Ramos (cell line): ENCODE data around the gene ADPRS.

Experiments
- in situ Hi-C: fragments of 300-500 bp; cut with MboI; formaldehyde crosslinking; loops from one replicate; pipeline ENCODE4 v1.14.3; 2022; ENCODE audit warnings: low sequenced_read_pairs; ENCODE audit not compliant: unreplicated experiment

The ADPRS gene

GRCh38 chr1:36086529-36087232 is 2.0 kb upstream of the ADPRS start:
- in situ Hi-C loops, result no loop called here

GRCh38 chr1:36087233-36088123 is 1.2 kb upstream of the ADPRS start:
- in situ Hi-C loops, result no loop called here

GRCh38 chr1:36088265-36088576 is 471 bp upstream of the ADPRS start:
- in situ Hi-C loops, result no loop called here

- in situ Hi-C loops, result no loop called here
Measured at GRCh38 chr1:36089393-36090121, 865 bp downstream of the ADPRS start.

- in situ Hi-C loops, result no loop called here
Measured at GRCh38 chr1:36091141-36091540, 2.4 kb downstream of the ADPRS start.

DNA sequence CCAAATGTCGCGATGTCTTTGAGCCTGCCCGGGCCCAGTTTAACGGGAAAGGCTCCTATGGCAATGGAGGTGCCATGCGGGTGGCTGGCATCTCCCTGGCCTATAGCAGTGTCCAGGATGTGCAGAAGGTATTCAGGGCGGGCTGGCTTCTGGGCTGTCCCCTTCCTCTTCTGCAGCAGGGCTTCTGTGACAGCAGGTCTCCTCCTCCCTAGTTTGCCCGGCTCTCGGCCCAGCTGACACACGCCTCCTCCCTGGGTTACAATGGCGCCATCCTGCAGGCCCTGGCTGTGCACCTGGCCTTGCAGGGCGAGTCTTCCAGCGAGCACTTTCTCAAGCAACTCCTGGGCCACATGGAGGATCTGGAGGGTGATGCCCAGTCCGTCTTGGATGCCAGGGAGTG is 3.0 kb downstream of the ADPRS start:
- in situ Hi-C loops, result no loop called here

- in situ Hi-C loops, result no loop called here
Measured at GRCh38 chr1:36092166-36092797, 3.6 kb downstream of the ADPRS start.

- in situ Hi-C loops, result no loop called here
Measured at GRCh38 chr1:36092798-36093185, 4.1 kb downstream of the ADPRS start.

GRCh38 chr1:36093226-36093625 is 4.5 kb downstream of the ADPRS start:
- in situ Hi-C loops, result no loop called here

DNA sequence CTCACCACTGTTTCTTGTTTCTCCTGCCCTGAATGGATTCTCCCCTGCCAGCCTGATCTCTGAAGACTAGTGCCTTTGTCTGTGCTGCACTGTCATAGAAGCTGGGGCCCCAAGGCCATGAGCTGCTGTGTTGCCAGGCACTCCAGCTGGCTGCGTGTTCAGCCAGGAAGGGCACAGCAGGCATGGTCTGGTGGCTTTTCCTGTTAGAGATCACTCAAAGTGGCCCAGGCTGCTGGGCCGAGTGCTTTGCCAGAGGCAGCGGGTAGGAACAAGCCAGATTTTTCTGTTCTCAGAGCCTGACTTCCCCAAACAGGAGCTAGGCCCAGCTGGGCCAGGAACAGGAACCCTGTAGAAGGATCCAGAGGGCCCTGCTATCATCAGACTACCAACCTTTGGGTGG is 5.2 kb downstream of the ADPRS start:
- in situ Hi-C loops, result no loop called here

- in situ Hi-C loops, result no loop called here
Measured at GRCh38 chr1:36094621-36095061, 5.9 kb downstream of the ADPRS start.

GRCh38 chr1:36095760-36096405 is 7.2 kb downstream of the ADPRS start:
- in situ Hi-C loops, result no loop called here

DNA sequence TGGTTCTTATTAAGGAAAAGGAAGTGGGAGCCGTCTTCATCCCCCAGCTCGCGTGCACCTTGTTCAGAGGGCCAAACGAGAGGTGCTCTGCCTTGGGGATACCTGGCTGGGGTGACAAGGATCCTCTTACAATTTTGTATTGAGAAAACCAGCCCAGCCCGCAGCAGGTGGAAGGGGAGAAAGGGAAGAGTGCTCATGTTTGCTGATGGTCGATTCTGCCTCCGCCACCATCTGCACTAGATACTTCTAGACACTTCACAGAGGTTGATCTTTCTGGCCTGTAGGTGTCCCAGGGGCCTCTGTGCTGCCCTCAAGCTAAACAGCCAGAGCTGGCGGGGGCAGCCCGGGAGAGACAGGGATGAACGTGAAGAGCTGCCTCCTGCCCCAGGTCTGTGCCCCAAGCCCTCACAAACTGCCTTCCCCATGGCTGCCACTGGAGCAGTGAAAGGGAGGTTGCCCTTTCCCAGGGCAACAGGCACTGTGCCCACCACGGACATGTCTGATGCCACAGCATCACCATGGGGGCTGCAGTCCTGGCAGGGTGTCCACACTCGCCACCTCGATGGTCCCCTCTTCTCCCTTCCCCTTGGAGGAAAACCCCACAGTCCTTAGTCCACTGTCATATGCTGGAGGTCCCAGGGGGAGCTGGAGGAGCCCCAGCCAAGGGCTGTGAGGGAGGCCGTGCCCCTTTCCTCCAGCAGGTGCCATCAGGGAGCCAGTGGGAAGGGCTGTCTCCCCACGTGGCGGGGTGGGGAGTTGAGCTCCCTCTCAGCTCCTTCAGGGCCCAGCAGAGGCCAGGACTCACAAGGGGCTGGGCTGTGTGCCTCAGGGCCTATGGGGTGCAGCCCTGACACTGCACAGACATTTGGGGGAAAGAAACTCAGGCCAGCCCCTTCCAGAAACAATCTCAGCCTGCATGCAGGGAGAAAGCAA is 8.1 kb downstream of the ADPRS start:
- in situ Hi-C loops, result no loop called here

GRCh38 chr1:36097693-36098585 is 9.2 kb downstream of the ADPRS start:
- in situ Hi-C loops, result no loop called here

- in situ Hi-C loops, result no loop called here
Measured at GRCh38 chr1:36098650-36099365, 10.1 kb downstream of the ADPRS start.

- in situ Hi-C loops, result loop anchor here (10.0 kb wide), 1 partner anchor 325 kb away; no protein-coding TSS in a partner anchor
Measured at GRCh38 chr1:36099681-36100341, 11.1 kb downstream of the ADPRS start.

DNA sequence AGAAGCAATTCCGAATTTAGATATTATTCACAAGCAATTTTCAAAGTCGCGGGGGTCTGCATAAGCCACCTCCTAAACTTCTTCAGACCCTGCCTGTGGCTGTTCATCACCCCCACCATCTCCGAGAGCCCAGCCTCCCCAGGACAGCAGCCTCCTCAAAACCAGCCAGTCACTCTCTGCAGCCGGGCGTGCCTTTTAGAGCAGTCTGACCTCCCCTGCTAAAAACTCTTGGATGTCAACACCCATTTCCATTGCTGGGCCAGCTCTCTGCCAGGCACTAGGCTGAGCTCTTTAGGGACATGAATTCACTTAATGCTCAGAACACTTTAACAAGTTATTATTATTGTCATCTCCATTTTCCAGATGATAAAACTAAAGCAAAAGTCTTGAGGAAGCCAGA is 11.7 kb downstream of the ADPRS start:
- in situ Hi-C loops, result loop anchor here (10.0 kb wide), 1 partner anchor 324 kb away; no protein-coding TSS in a partner anchor
